ENCODE measurements around the gene HMMR.
"Not testable (repeated sequence)": the region's sequence is repeated elsewhere in the genome, so short reads cannot be mapped to it uniquely, and the experiment has no call there.

Gene HMMR

GRCh38 chr5:163460562-163461171 is at the start of gene HMMR:
Gene HMMR (plus strand): TSS chr5:163460632. CDS start chr5:163460693, 61 bp downstream.
- DNase-seq = no peak

GRCh38 chr5:163415673-163416072 is 44.8 kb upstream of the HMMR start:
- DNase-seq = not testable (repeated sequence)

- no peak for DNase-seq
Measured at GRCh38 chr5:163424836-163425235, 35.6 kb upstream of the HMMR start.

GRCh38 chr5:163426128-163426527 is 34.3 kb upstream of the HMMR start:
- not testable (repeated sequence) for DNase-seq

GRCh38 chr5:163432544-163432943 is 27.9 kb upstream of the HMMR start:
- no peak for DNase-seq

GRCh38 chr5:163433271-163433670 is 27.2 kb upstream of the HMMR start:
- DNase-seq = no peak

- peak; percentile 18 for DNase-seq
Measured at GRCh38 chr5:163434401-163434866, 26.0 kb upstream of the HMMR start.

- DNase-seq = no peak
Measured at GRCh38 chr5:163436515-163436914, 23.9 kb upstream of the HMMR start.

GRCh38 chr5:163437011-163437308 is 23.5 kb upstream of the HMMR start:
- DNase-seq = no peak

- DNase-seq = peak; percentile 92
Measured at GRCh38 chr5:163437309-163438182, 22.9 kb upstream of the HMMR start, which contains the start of gene CCNG1. Gene CCNG1 (plus strand): TSS chr5:163437595. CDS start chr5:163439257, 1,662 bp downstream.

- DNase-seq = no peak
Measured at GRCh38 chr5:163439092-163439425, 21.4 kb upstream of the HMMR start.

GRCh38 chr5:163440954-163441353 is 19.5 kb upstream of the HMMR start:
- DNase-seq = no peak

GRCh38 chr5:163444526-163444925 is 15.9 kb upstream of the HMMR start:
- no peak for DNase-seq

- no peak for DNase-seq
Measured at GRCh38 chr5:163445345-163445744, 15.1 kb upstream of the HMMR start.

GRCh38 chr5:163447191-163447590 is 13.2 kb upstream of the HMMR start:
- no peak for DNase-seq

GRCh38 chr5:163447875-163448274 is 12.6 kb upstream of the HMMR start:
- DNase-seq = no peak

GRCh38 chr5:163448491-163448890 is 11.9 kb upstream of the HMMR start:
- no peak for DNase-seq

- no peak for DNase-seq
Measured at GRCh38 chr5:163451489-163451888, 8.9 kb upstream of the HMMR start.

- no peak for DNase-seq
Measured at GRCh38 chr5:163453705-163454104, 6.7 kb upstream of the HMMR start.

GRCh38 chr5:163455406-163455805 is 5.0 kb upstream of the HMMR start:
- DNase-seq = not testable (repeated sequence)

GRCh38 chr5:163456029-163456589 is 4.3 kb upstream of the HMMR start:
- DNase-seq = no peak

GRCh38 chr5:163456840-163457239 is 3.6 kb upstream of the HMMR start:
- DNase-seq = no peak

- DNase-seq = no peak
Measured at GRCh38 chr5:163458778-163459385, 1.6 kb upstream of the HMMR start.

- DNase-seq = no peak
Measured at GRCh38 chr5:163459462-163459818, 992 bp upstream of the HMMR start.
